ENCODE data around the gene CAB39.

- TF ChIP-seq EZH2 (IDR thresholded peaks at IDR 0.05; ENCODE audit: borderline replicate concordance, insufficient read depth, low read length, poor library complexity, severe bottlenecking) (no peak), POLR2AphosphoS5 (IDR thresholded peaks at IDR 0.05) (no peak), EP300 (conservative IDR thresholded peaks at IDR 0.05; ENCODE audit: poor library complexity, severe bottlenecking) (no peak), CTCF (IDR thresholded peaks at IDR 0.05; ENCODE audit: poor library complexity, severe bottlenecking) (no peak), REST (IDR thresholded peaks at IDR 0.05; ENCODE audit: borderline replicate concordance) (no peak), TAF1 (IDR thresholded peaks at IDR 0.05; ENCODE audit: low read depth) (no peak), SMC3 (conservative IDR thresholded peaks at IDR 0.05; ENCODE audit: poor library complexity) (no peak), RAD21 (conservative IDR thresholded peaks at IDR 0.05) (no peak), MXI1 (conservative IDR thresholded peaks at IDR 0.05; ENCODE audit: poor library complexity, severe bottlenecking) (no peak)
These were observed 45.5 kb upstream of the CAB39 start for GRCh38 chr2:230666885-230667712.

Data from neural cell (in vitro differentiated cells).